Stimulated activated CD8-positive, alpha-beta memory T cell treated with anti-CD3 and anti-CD28 coated beads, Interleukin-4, amount 100 ng/mL, for 24 hours (primary cell): ENCODE results near the gene ADNP2.

Experiments
- DNase-seq: peaks from one replicate; pipeline ENCODE4 v3.0.0-alpha.2; 2020; ENCODE audit warnings: low read depth

Gene ADNP2

GRCh38 chr18:80108739-80109675 lies at the start of gene ADNP2:
ADNP2 (plus strand) TSS chr18:80109262; CDS start chr18:80117543, 8,281 bp downstream.
- peak; percentile 65 for DNase-seq

- DNase-seq, result no peak
Observed at GRCh38 chr18:80059945-80060344, 49.1 kb upstream of the ADNP2 start.

GRCh38 chr18:80065705-80066104 lies 43.4 kb upstream of the ADNP2 start:
- no peak for DNase-seq

GRCh38 chr18:80067321-80067720 lies 41.7 kb upstream of the ADNP2 start:
- DNase-seq, result no peak

- DNase-seq, result no peak
Observed at GRCh38 chr18:80067897-80068296, 41.2 kb upstream of the ADNP2 start.

- DNase-seq, result no peak
Observed at GRCh38 chr18:80068571-80069272, 40.3 kb upstream of the ADNP2 start.

- no peak for DNase-seq
Observed at GRCh38 chr18:80070825-80071224, 38.2 kb upstream of the ADNP2 start.

- DNase-seq, result no peak
Observed at GRCh38 chr18:80074183-80074582, 34.9 kb upstream of the ADNP2 start.

- DNase-seq, result no peak
Observed at GRCh38 chr18:80074697-80075096, 34.4 kb upstream of the ADNP2 start.

GRCh38 chr18:80075940-80076339 lies 33.1 kb upstream of the ADNP2 start:
- no peak for DNase-seq

- DNase-seq, result no peak
Observed at GRCh38 chr18:80076379-80076778, 32.7 kb upstream of the ADNP2 start.

- no peak for DNase-seq
Observed at GRCh38 chr18:80077873-80078272, 31.2 kb upstream of the ADNP2 start.

- no peak for DNase-seq
Observed at GRCh38 chr18:80086281-80086680, 22.8 kb upstream of the ADNP2 start.

- DNase-seq, result no peak
Observed at GRCh38 chr18:80088036-80088435, 21.0 kb upstream of the ADNP2 start.

GRCh38 chr18:80088823-80089222 lies 20.2 kb upstream of the ADNP2 start:
- DNase-seq, result no peak

GRCh38 chr18:80095414-80095813 lies 13.6 kb upstream of the ADNP2 start:
- DNase-seq, result no peak

GRCh38 chr18:80096032-80096565 lies 13.0 kb upstream of the ADNP2 start:
- no peak for DNase-seq

- DNase-seq, result no peak
Observed at GRCh38 chr18:80097201-80097600, 11.9 kb upstream of the ADNP2 start.

- DNase-seq, result no peak
Observed at GRCh38 chr18:80103231-80103630, 5.8 kb upstream of the ADNP2 start.

GRCh38 chr18:80104364-80104779 lies 4.7 kb upstream of the ADNP2 start:
- no peak for DNase-seq

- DNase-seq, result no peak
Observed at GRCh38 chr18:80105369-80106167, 3.5 kb upstream of the ADNP2 start.

- DNase-seq, result no peak
Observed at GRCh38 chr18:80106482-80107051, 2.5 kb upstream of the ADNP2 start.
